Chondrocyte (in vitro differentiated cells): Measurements from ENCODE around the gene SPCS3. TPM values are rescaled to one million over a fixed set of nuclear protein-coding genes. Genes with fewer than 3 reads are reported as not detected.

Source experiments
- DNase-seq: peaks from one replicate; pipeline ENCODE4 v3.0.0; 2021; ENCODE audit warnings: mixed read lengths, low spot score
- H3K27ac Mint-ChIP-seq: one replicate; pipeline ENCODE4 v1.8.0; 2021; ENCODE audit warnings: mild to moderate bottlenecking, moderate library complexity, mixed read lengths; ENCODE audit not compliant: unreplicated experiment
- H3K27me3 Mint-ChIP-seq: 2 replicates; pipeline ENCODE4 v1.8.0; 2021; ENCODE audit warnings: low read depth, mixed read lengths
- H3K36me3 Mint-ChIP-seq: 2 replicates; pipeline ENCODE4 v1.8.0; 2021; ENCODE audit warnings: low read depth, mixed read lengths
- H3K4me1 Mint-ChIP-seq: 2 replicates; pipeline ENCODE4 v1.8.0; 2021; ENCODE audit warnings: low read depth, mild to moderate bottlenecking, mixed read lengths
- H3K4me3 Mint-ChIP-seq: one replicate; pipeline ENCODE4 v1.8.0; 2021; ENCODE audit warnings: mild to moderate bottlenecking, moderate library complexity, mixed read lengths; ENCODE audit not compliant: unreplicated experiment
- H3K9me3 Mint-ChIP-seq: 2 replicates; pipeline ENCODE4 v1.8.0; 2021; ENCODE audit warnings: low read depth, mixed read lengths
- total RNA-seq: library from RNA; stranded (reverse); gene quantifications from 3 replicates; pipeline ENCODE4 v1.2.1, GENCODE V29; 2021
- TF ChIP-seq, protein P1 (sequence below): fragments of 200-600 bp; sonication (generic); IDR thresholded peaks from 2 replicates; pipeline ENCODE4 v1.5.0; 2021; ENCODE audit warnings: antibody characterized with exemption, mild to moderate bottlenecking, moderate library complexity

SPCS3 gene
- total RNA-seq, 1 donor from 2014 or later, result 122 TPM

DNA sequence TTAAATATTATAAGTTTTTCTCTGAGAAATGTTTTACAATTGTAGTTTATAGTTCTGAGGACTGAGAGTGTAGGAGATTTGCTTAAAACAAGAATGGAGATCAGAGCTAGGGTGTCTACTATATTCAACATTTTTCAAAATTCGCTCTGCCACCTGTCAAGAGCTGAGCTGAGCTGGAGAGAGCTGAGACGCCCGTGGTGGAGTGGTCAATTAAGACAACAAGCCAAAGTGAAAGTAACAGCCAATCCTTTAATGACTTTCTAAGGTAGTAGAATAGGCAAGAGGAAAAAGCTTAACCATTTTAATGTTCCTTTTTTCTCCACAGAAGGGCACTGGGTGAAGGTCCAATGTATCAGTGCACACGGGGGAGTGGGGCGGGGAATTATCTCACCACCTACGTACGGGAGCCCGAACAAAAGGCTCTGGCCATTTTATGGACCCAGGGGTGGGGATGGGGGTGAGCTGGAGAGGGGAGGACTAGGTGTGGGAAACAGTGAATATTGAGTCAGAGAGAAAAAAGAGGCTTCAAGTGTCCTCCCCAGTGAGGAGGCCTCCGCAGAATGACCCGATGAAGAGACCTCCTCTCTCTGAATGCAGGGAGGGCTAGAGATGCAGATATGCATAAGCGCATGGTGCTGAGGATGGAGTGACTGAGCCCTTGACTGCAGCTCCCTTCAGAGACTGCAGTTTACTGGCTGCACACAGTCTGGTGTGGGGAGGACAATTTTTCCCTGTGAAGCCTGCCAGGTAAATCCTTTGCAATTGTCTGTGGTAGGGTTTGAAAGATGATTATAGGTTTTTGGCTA lies 60.8 kb downstream of the SPCS3 start:
- DNase-seq, result no peak
- peaks cover 4% of the 10 kb centered on the region for H3K27me3 Mint-ChIP-seq
- H3K27ac Mint-ChIP-seq, result no peak overlapping the region
- no peak overlapping the region for H3K4me3 Mint-ChIP-seq
- TF ChIP-seq, protein P1, sequence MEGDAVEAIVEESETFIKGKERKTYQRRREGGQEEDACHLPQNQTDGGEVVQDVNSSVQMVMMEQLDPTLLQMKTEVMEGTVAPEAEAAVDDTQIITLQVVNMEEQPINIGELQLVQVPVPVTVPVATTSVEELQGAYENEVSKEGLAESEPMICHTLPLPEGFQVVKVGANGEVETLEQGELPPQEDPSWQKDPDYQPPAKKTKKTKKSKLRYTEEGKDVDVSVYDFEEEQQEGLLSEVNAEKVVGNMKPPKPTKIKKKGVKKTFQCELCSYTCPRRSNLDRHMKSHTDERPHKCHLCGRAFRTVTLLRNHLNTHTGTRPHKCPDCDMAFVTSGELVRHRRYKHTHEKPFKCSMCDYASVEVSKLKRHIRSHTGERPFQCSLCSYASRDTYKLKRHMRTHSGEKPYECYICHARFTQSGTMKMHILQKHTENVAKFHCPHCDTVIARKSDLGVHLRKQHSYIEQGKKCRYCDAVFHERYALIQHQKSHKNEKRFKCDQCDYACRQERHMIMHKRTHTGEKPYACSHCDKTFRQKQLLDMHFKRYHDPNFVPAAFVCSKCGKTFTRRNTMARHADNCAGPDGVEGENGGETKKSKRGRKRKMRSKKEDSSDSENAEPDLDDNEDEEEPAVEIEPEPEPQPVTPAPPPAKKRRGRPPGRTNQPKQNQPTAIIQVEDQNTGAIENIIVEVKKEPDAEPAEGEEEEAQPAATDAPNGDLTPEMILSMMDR, result no peak
- no peaks in the 10 kb centered on the region for H3K36me3 Mint-ChIP-seq
- H3K9me3 Mint-ChIP-seq, result no peaks in the 10 kb centered on the region
- H3K4me1 Mint-ChIP-seq, result no peaks in the 10 kb centered on the region

Other genes with a start within 250 kb of the SPCS3 start
- gene SPATA4, start 124.4 kb upstream of the SPCS3 start, total RNA-seq, result 0.49 TPM in 1 of 3 replicates, not detected in the others
- gene ASB5, start 50.7 kb upstream of the SPCS3 start, total RNA-seq, result 0.90 TPM in 1 of 3 replicates, not detected in the others